WTC11 (cell line): ENCODE measurements around the gene AGTR2. TPM values are rescaled to one million over a fixed set of nuclear protein-coding genes. Genes with fewer than 3 reads are reported as not detected.
"Not testable (repeated sequence)": the region's sequence is repeated elsewhere in the genome, so short reads cannot be mapped to it uniquely, and the experiment has no call there.

Experiments used
- ATAC-seq: fragments of 200-7000 bp; cut with Tn5 transposase; 2 replicates; pipeline ENCODE4 v1.10.0; 2021; ENCODE audit warnings: mild to moderate bottlenecking, moderate library complexity
- CTCF ChIA-PET: fragments of 300-600 bp; sonication (Branson Sonifier 250); formaldehyde crosslinking; loops from one replicate; lab custom pipeline; 2021; ENCODE audit warnings: antibody characterized with exemption; lab: Charles Lee
- POLR2A ChIA-PET: fragments of 350-600 bp; sonication (Branson Sonifier 250); formaldehyde crosslinking; loops from one replicate; lab custom pipeline; 2021; ENCODE audit warnings: antibody characterized with exemption; lab: Charles Lee
- DNase-seq: peaks from one replicate; pipeline ENCODE4 v3.0.0; 2021; ENCODE audit warnings: low spot score
- H3K27ac Mint-ChIP-seq: 2 replicates; pipeline ENCODE4 v1.8.0; 2021; ENCODE audit warnings: mixed read lengths
- H3K27me3 Mint-ChIP-seq: 2 replicates; pipeline ENCODE4 v1.8.0; 2021; ENCODE audit warnings: low read depth, mild to moderate bottlenecking, moderate library complexity, mixed read lengths
- H3K36me3 Mint-ChIP-seq: 2 replicates; pipeline ENCODE4 v1.8.0; 2021; ENCODE audit warnings: mixed read lengths
- H3K4me1 Mint-ChIP-seq: 2 replicates; pipeline ENCODE4 v1.8.0; 2022; ENCODE audit warnings: mixed read lengths
- H3K4me3 Mint-ChIP-seq: 2 replicates; pipeline ENCODE4 v1.8.0; 2021; ENCODE audit warnings: mild to moderate bottlenecking, moderate library complexity, mixed read lengths
- H3K9me3 Mint-ChIP-seq: 2 replicates; pipeline ENCODE4 v1.8.0; 2021; ENCODE audit warnings: mixed read lengths
- CREB1 ChIP-seq: sonication (generic); formaldehyde crosslinking; IDR thresholded peaks from 2 replicates; pipeline ENCODE4 v1.8.0; 2023; ENCODE audit warnings: mild to moderate bottlenecking, missing genetic modification reagents
- CTCF ChIP-seq: fragments of 200-600 bp; IDR thresholded peaks from 2 replicates; pipeline ENCODE4 v1.8.0; 2022; ENCODE audit warnings: antibody characterized with exemption
- MXD4 ChIP-seq: fragments of 250-450 bp; sonication (Bioruptor Pico); IDR thresholded peaks from 2 replicates; pipeline ENCODE4 v1.8.0; 2021; ENCODE audit warnings: mild to moderate bottlenecking, moderate library complexity, borderline replicate concordance
- NFATC4 ChIP-seq: fragments of 250-450 bp; sonication (Bioruptor Pico); IDR thresholded peaks from 2 replicates; pipeline ENCODE4 v1.9.0; 2021; ENCODE audit warnings: mild to moderate bottlenecking
- NFYB ChIP-seq: sonication (generic); formaldehyde crosslinking; conservative IDR thresholded peaks from 2 replicates; pipeline ENCODE4 v1.8.0; 2022; ENCODE audit warnings: low read depth, missing genetic modification reagents
- PRRX2 ChIP-seq: fragments of 250-450 bp; sonication (Bioruptor Pico); IDR thresholded peaks from 2 replicates; pipeline ENCODE4 v1.8.0; 2021; ENCODE audit warnings: mild to moderate bottlenecking
- SMAD4 ChIP-seq: sonication (generic); formaldehyde crosslinking; IDR thresholded peaks from 2 replicates; pipeline ENCODE4 v1.8.0; 2022; ENCODE audit warnings: mild to moderate bottlenecking, missing genetic modification reagents
- SOX15 ChIP-seq: fragments of 250-450 bp; sonication (Bioruptor Pico); IDR thresholded peaks from 2 replicates; pipeline ENCODE4 v1.9.0; 2021; ENCODE audit warnings: mild to moderate bottlenecking
- TCF7 ChIP-seq: sonication (generic); formaldehyde crosslinking; IDR thresholded peaks from 2 replicates; pipeline ENCODE4 v1.8.0; 2022; ENCODE audit warnings: mild to moderate bottlenecking, low read depth, missing genetic modification reagents, moderate library complexity
- TEAD1 ChIP-seq: sonication (generic); formaldehyde crosslinking; IDR thresholded peaks from 2 replicates; pipeline ENCODE4 v1.8.0; 2022; ENCODE audit warnings: mild to moderate bottlenecking, missing genetic modification reagents
- TP53 ChIP-seq: sonication (generic); formaldehyde crosslinking; IDR thresholded peaks from 2 replicates; pipeline ENCODE4 v1.8.1; 2023; ENCODE audit warnings: mild to moderate bottlenecking, missing genetic modification reagents
- ZBTB21 ChIP-seq: sonication (generic); formaldehyde crosslinking; IDR thresholded peaks from 2 replicates; pipeline ENCODE4 v1.8.1; 2023; ENCODE audit warnings: mild to moderate bottlenecking, missing genetic modification reagents, borderline replicate concordance
- ZNF219 ChIP-seq: sonication (generic); formaldehyde crosslinking; IDR thresholded peaks from 2 replicates; pipeline ENCODE4 v1.8.0; 2023; ENCODE audit warnings: missing genetic modification reagents, mild to moderate bottlenecking, borderline replicate concordance
- ZNF263 ChIP-seq: sonication (generic); formaldehyde crosslinking; IDR thresholded peaks from 2 replicates; pipeline ENCODE4 v1.8.1; 2022; ENCODE audit warnings: low read depth, mild to moderate bottlenecking, moderate library complexity, missing genetic modification reagents
- ZNF396 ChIP-seq: fragments of 250-450 bp; sonication (Bioruptor Pico); IDR thresholded peaks from 2 replicates; pipeline ENCODE4 v1.8.0; 2021; ENCODE audit warnings: mild to moderate bottlenecking, moderate library complexity, borderline replicate concordance
- ZNF416 ChIP-seq: fragments of 250-450 bp; sonication (Bioruptor Pico); IDR thresholded peaks from 2 replicates; pipeline ENCODE4 v1.9.0; 2021; ENCODE audit warnings: mild to moderate bottlenecking, inconsistent platforms
- ZNF423 ChIP-seq: fragments of 250-450 bp; sonication (Bioruptor Pico); IDR thresholded peaks from 2 replicates; pipeline ENCODE4 v2.1.2; 2022; ENCODE audit warnings: mild to moderate bottlenecking, moderate library complexity
- ZNF425 ChIP-seq: fragments of 250-450 bp; sonication (Bioruptor Pico); conservative IDR thresholded peaks from 2 replicates; pipeline ENCODE4 v1.9.0; 2021; ENCODE audit warnings: mild to moderate bottlenecking
- total RNA-seq: library from RNA; stranded (reverse); gene quantifications from 3 replicates; pipeline ENCODE4 v1.2.3, GENCODE V29; 2021
- TF ChIP-seq, protein P1 (sequence below): sonication (generic); formaldehyde crosslinking; IDR thresholded peaks from 2 replicates; pipeline ENCODE4 v1.8.1; 2022; ENCODE audit warnings: low read depth, mild to moderate bottlenecking, moderate library complexity, missing genetic modification reagents, borderline replicate concordance
- TF ChIP-seq, protein P2 (sequence below): sonication (generic); formaldehyde crosslinking; IDR thresholded peaks from 2 replicates; pipeline ENCODE4 v1.8.1; 2023; ENCODE audit warnings: mild to moderate bottlenecking, moderate library complexity, missing genetic modification reagents
- TF ChIP-seq, protein P3 (sequence below): sonication (generic); formaldehyde crosslinking; IDR thresholded peaks from 2 replicates; pipeline ENCODE4 v1.8.0; 2022; ENCODE audit warnings: mild to moderate bottlenecking, missing genetic modification reagents

Gene AGTR2
- total RNA-seq, 1 experiment from 2014 or later: not detected

DNA sequence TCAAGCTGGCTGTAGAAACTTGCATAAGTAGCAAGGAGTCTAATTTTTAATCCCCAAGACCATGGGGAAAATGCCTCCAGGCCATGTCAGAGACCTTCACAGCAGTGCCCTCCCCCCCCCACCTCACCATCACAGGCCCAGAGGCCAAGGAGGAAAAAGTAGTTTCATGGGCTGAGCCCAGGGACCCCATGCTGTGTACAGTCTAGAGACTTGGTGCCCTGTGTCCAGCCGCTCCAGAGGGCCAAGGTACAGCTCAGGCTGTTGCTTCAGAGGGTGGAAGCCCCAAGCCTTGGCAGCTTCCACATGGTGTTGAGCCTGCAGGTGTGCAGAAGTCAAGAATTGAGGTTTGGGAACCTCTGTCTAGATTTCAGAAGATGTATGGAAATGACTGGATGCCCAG is 29.3 kb upstream of the AGTR2 start:
- H3K27ac Mint-ChIP-seq, H3K4me3 Mint-ChIP-seq, H3K36me3 Mint-ChIP-seq, CTCF ChIA-PET, DNase-seq, ATAC-seq, H3K27me3 Mint-ChIP-seq, POLR2A ChIA-PET, H3K9me3 Mint-ChIP-seq, H3K4me1 Mint-ChIP-seq: not testable (repeated sequence)

- DNase-seq: no peak
- no peak for ATAC-seq
- Mint-ChIP-seq H3K27ac (no peak overlapping the region), H3K36me3 (no peaks in the 10 kb centered on the region), H3K9me3 (no peaks in the 10 kb centered on the region), H3K4me3 (no peak overlapping the region), H3K27me3 (no peaks in the 10 kb centered on the region), H3K4me1 (no peaks in the 10 kb centered on the region)
- ChIA-PET CTCF (no interaction called here), POLR2A (no interaction called here)
- TF ChIP-seq NFATC4: no peak
- no peak for TF ChIP-seq ZNF425 (CRISPR knock-in tag)
- TF ChIP-seq SMAD4 (CRISPR knock-in tag): no peak
- TF ChIP-seq, protein P1, sequence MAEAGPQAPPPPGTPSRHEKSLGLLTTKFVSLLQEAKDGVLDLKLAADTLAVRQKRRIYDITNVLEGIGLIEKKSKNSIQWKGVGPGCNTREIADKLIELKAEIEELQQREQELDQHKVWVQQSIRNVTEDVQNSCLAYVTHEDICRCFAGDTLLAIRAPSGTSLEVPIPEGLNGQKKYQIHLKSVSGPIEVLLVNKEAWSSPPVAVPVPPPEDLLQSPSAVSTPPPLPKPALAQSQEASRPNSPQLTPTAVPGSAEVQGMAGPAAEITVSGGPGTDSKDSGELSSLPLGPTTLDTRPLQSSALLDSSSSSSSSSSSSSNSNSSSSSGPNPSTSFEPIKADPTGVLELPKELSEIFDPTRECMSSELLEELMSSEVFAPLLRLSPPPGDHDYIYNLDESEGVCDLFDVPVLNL: no peak
- TF ChIP-seq ZNF423 (CRISPR knock-in tag): no peak
- TF ChIP-seq CREB1 (CRISPR knock-in tag): no peak
- no peak for TF ChIP-seq ZNF416
- no peak for TF ChIP-seq PRRX2 (CRISPR knock-in tag)
- TF ChIP-seq TP53 (CRISPR knock-in tag): no peak
- TF ChIP-seq ZBTB21 (CRISPR knock-in tag): no peak
- TF ChIP-seq, protein P2, sequence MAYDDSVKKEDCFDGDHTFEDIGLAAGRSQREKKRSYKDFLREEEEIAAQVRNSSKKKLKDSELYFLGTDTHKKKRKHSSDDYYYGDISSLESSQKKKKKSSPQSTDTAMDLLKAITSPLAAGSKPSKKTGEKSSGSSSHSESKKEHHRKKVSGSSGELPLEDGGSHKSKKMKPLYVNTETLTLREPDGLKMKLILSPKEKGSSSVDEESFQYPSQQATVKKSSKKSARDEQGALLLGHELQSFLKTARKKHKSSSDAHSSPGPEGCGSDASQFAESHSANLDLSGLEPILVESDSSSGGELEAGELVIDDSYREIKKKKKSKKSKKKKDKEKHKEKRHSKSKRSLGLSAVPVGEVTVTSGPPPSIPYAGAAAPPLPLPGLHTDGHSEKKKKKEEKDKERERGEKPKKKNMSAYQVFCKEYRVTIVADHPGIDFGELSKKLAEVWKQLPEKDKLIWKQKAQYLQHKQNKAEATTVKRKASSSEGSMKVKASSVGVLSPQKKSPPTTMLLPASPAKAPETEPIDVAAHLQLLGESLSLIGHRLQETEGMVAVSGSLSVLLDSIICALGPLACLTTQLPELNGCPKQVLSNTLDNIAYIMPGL: no peak
These were observed 27.6 kb upstream of the AGTR2 start for GRCh38 chrX:116142976-116143375.

DNA sequence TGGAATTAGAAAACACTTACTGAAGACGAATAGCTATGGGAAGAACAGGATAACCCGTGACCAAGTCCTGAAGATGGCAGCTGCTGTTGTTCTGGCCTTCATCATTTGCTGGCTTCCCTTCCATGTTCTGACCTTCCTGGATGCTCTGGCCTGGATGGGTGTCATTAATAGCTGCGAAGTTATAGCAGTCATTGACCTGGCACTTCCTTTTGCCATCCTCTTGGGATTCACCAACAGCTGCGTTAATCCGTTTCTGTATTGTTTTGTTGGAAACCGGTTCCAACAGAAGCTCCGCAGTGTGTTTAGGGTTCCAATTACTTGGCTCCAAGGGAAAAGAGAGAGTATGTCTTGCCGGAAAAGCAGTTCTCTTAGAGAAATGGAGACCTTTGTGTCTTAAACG is 2.4 kb downstream of the AGTR2 start:
- H3K4me3 Mint-ChIP-seq: no peak overlapping the region
- H3K27ac Mint-ChIP-seq: no peak overlapping the region
- no peaks in the 10 kb centered on the region for H3K4me1 Mint-ChIP-seq
- no peak for DNase-seq
- H3K36me3 Mint-ChIP-seq: no peaks in the 10 kb centered on the region
- no peaks in the 10 kb centered on the region for H3K9me3 Mint-ChIP-seq
- no peak for TF ChIP-seq TCF7
- no peak for TF ChIP-seq NFYB
- no peak for TF ChIP-seq MXD4 (CRISPR knock-in tag)
- TF ChIP-seq, protein P3, sequence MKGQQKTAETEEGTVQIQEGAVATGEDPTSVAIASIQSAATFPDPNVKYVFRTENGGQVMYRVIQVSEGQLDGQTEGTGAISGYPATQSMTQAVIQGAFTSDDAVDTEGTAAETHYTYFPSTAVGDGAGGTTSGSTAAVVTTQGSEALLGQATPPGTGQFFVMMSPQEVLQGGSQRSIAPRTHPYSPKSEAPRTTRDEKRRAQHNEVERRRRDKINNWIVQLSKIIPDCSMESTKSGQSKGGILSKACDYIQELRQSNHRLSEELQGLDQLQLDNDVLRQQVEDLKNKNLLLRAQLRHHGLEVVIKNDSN (CRISPR knock-in tag): no peak
- TF ChIP-seq SOX15 (CRISPR knock-in tag): no peak
- TF ChIP-seq TEAD1 (CRISPR knock-in tag): no peak
- no peak for TF ChIP-seq ZNF263 (CRISPR knock-in tag)
- no peak for TF ChIP-seq CTCF
- TF ChIP-seq ZNF396 (CRISPR knock-in tag): no peak
- no peak for TF ChIP-seq ZNF219
- TF ChIP-seq, all 79 proteins: peak for 0
- H3K27me3 Mint-ChIP-seq: no peaks in the 10 kb centered on the region
- POLR2A ChIA-PET: no interaction called here
- no peak for ATAC-seq
- CTCF ChIA-PET: no interaction called here
